H9 (cell line): ENCODE measurements around the gene NUDT14. TPM values are rescaled to one million over a fixed set of nuclear protein-coding genes. Genes with fewer than 3 reads are reported as not detected.

Experiments
- DNase-seq: peaks from one replicate; pipeline ENCODE4 v3.0.0-alpha.2; 2017
- H2AFZ ChIP-seq: one replicate; pipeline ENCODE4 v1.6.1; 2013; ENCODE audit warnings: mild to moderate bottlenecking, low read length, control low read depth, moderate library complexity
- H2AK5ac ChIP-seq: 2 replicates; pipeline ENCODE4 v1.6.1; 2013; ENCODE audit warnings: low read length, control low read depth, mixed read lengths; ENCODE audit not compliant: insufficient read length
- H2BK120ac ChIP-seq: one replicate; pipeline ENCODE4 v1.6.1; 2013; ENCODE audit warnings: low read depth, mild to moderate bottlenecking, low read length, control low read depth, inconsistent platforms; ENCODE audit not compliant: poor library complexity, severe bottlenecking
- H2BK12ac ChIP-seq: 2 replicates; pipeline ENCODE4 v1.6.1; 2013; ENCODE audit warnings: low read length, control low read depth, mixed read lengths, low read depth; ENCODE audit not compliant: insufficient read length
- H2BK15ac ChIP-seq: 2 replicates; pipeline ENCODE4 v1.6.1; 2013; ENCODE audit warnings: low read depth, low read length, control low read depth
- H2BK20ac ChIP-seq: one replicate; pipeline ENCODE4 v1.6.1; 2013; ENCODE audit warnings: low read depth, mild to moderate bottlenecking, low read length, control low read depth, inconsistent platforms; ENCODE audit not compliant: poor library complexity, severe bottlenecking
- H2BK5ac ChIP-seq: 2 replicates; pipeline ENCODE4 v1.6.1; 2013; ENCODE audit warnings: low read length, control low read depth, mixed read lengths; ENCODE audit not compliant: insufficient read length
- H3K14ac ChIP-seq: 2 replicates; pipeline ENCODE4 v1.6.1; 2013; ENCODE audit warnings: low read length, control low read depth; ENCODE audit not compliant: insufficient read depth
- H3K18ac ChIP-seq: 2 replicates; pipeline ENCODE4 v1.6.1; 2013; ENCODE audit warnings: low read depth, mild to moderate bottlenecking, mixed read lengths, low read length, control low read depth; ENCODE audit not compliant: insufficient read length
- H3K23ac ChIP-seq: 2 replicates; pipeline ENCODE4 v1.6.1; 2013; ENCODE audit warnings: low read length, control low read depth, mixed read lengths, low read depth; ENCODE audit not compliant: insufficient read length
- H3K23me2 ChIP-seq: 2 replicates; pipeline ENCODE4 v1.6.1; 2013; ENCODE audit warnings: low read depth, mild to moderate bottlenecking, mixed read lengths, low read length, control low read depth; ENCODE audit not compliant: insufficient read length, poor library complexity, severe bottlenecking
- H3K27ac ChIP-seq: 2 replicates; pipeline ENCODE4 v1.5.1; 2013; ENCODE audit warnings: low read length, control low read depth, mixed read lengths, low read depth; ENCODE audit not compliant: insufficient read length
- H3K27me3 ChIP-seq: 2 replicates; pipeline ENCODE4 v1.6.1; 2013; ENCODE audit warnings: low read length, control low read depth, inconsistent platforms; ENCODE audit not compliant: insufficient read depth
- H3K4ac ChIP-seq: 2 replicates; pipeline ENCODE4 v1.6.1; 2013; ENCODE audit warnings: low read depth, mild to moderate bottlenecking, control low read depth, inconsistent platforms, low read length, moderate library complexity
- H3K4me1 ChIP-seq: 2 replicates; pipeline ENCODE4 v1.6.1; 2013; ENCODE audit warnings: low read length, control low read depth, inconsistent platforms; ENCODE audit not compliant: insufficient read depth
- H3K4me2 ChIP-seq: 2 replicates; pipeline ENCODE4 v1.6.1; 2013; ENCODE audit warnings: low read length, control low read depth, mixed read lengths; ENCODE audit not compliant: insufficient read length, insufficient read depth
- H3K56ac ChIP-seq: 2 replicates; pipeline ENCODE4 v1.6.1; 2013; ENCODE audit warnings: low read depth, mild to moderate bottlenecking, mixed read lengths, low read length, control low read depth; ENCODE audit not compliant: insufficient read length
- H3K79me1 ChIP-seq: 2 replicates; pipeline ENCODE4 v1.6.1; 2013; ENCODE audit warnings: low read depth, mild to moderate bottlenecking, moderate library complexity, low read length, control low read depth, inconsistent platforms; ENCODE audit not compliant: insufficient read depth, poor library complexity, severe bottlenecking
- H3K79me2 ChIP-seq: 2 replicates; pipeline ENCODE4 v1.6.1; 2013; ENCODE audit warnings: low read length, control low read depth, inconsistent platforms; ENCODE audit not compliant: insufficient read depth
- H3K9ac ChIP-seq: 2 replicates; pipeline ENCODE4 v1.6.1; 2013; ENCODE audit warnings: low read length, control low read depth, mixed read lengths; ENCODE audit not compliant: insufficient read length; ENCODE audit errors: extremely low read depth
- H3K9me3 ChIP-seq: one replicate; pipeline ENCODE4 v1.6.1; 2013; ENCODE audit warnings: low read depth, low read length, inconsistent platforms; ENCODE audit not compliant: control insufficient read depth
- H3T11ph ChIP-seq: one replicate; pipeline ENCODE4 v1.6.1; 2013; ENCODE audit warnings: mild to moderate bottlenecking, low read length, control low read depth, inconsistent platforms
- H4K20me1 ChIP-seq: one replicate; pipeline ENCODE4 v1.6.1; 2013; ENCODE audit not compliant: control insufficient read depth, insufficient read length, insufficient read depth
- H4K5ac ChIP-seq: 2 replicates; pipeline ENCODE4 v1.6.1; 2013; ENCODE audit warnings: low read depth, mild to moderate bottlenecking, mixed read lengths, low read length, control low read depth; ENCODE audit not compliant: insufficient read length
- H4K8ac ChIP-seq: replicated peaks from 2 replicates; pipeline ENCODE4 v1.6.1; 2013; ENCODE audit warnings: low read length, control low read depth, mixed read lengths, low read depth; ENCODE audit not compliant: insufficient read length
- H4K91ac ChIP-seq: 2 replicates; pipeline ENCODE4 v1.6.1; 2013; ENCODE audit warnings: low read depth, mild to moderate bottlenecking, moderate library complexity, mixed read lengths, low read length, control low read depth; ENCODE audit not compliant: insufficient read length
- H3K27ac Mint-ChIP-seq, 3 experiments: 2 replicates in 2 of 3; 3 replicates in 1 of 3; pipeline ENCODE4 v1.8.0; 2020 to 2021; ENCODE audit warnings: mixed read lengths in 3 of 3, mild to moderate bottlenecking in 1 of 3, moderate library complexity in 1 of 3
- H3K27me3 Mint-ChIP-seq: 2 replicates; pipeline ENCODE4 v1.8.0; 2021; ENCODE audit warnings: low read depth, mild to moderate bottlenecking, moderate library complexity, mixed read lengths
- H3K36me3 Mint-ChIP-seq, 3 experiments: 2 replicates in 2 of 3; 3 replicates in 1 of 3; pipeline ENCODE4 v1.8.0; 2020 to 2021; ENCODE audit warnings: low read depth in 3 of 3, mixed read lengths in 3 of 3; ENCODE audit not compliant: insufficient read depth in 1 of 3
- H3K4me1 Mint-ChIP-seq, 2 experiments: 2 replicates each; pipeline ENCODE4 v1.8.0; 2020; ENCODE audit warnings: mixed read lengths in 2 of 2
- H3K4me3 Mint-ChIP-seq, 2 experiments: 2 replicates in 1 of 2; 3 replicates in 1 of 2; pipeline ENCODE4 v1.8.0; 2020 to 2021; ENCODE audit warnings: mild to moderate bottlenecking in 2 of 2, mixed read lengths in 2 of 2, moderate library complexity in 1 of 2
- H3K9me3 Mint-ChIP-seq, 2 experiments: 2 replicates in 1 of 2; 3 replicates in 1 of 2; pipeline ENCODE4 v1.8.0; 2020; ENCODE audit warnings: mild to moderate bottlenecking in 2 of 2, mixed read lengths in 2 of 2, moderate library complexity in 1 of 2
- CTCF ChIP-seq: fragments of 200-600 bp; sonication (generic); conservative IDR thresholded peaks from 3 replicates; pipeline ENCODE4 v1.8.0; 2021; ENCODE audit warnings: antibody characterized with exemption, mild to moderate bottlenecking
- WGBS: extraction: QIAGEN DNeasy Blood & Tissue Kit; methylation state at CpG from one replicate; pipeline ENCODE4 v1.1.7; 2013; ENCODE audit warnings: missing lambda C conversion rate, low lambda C conversion rate, mixed read lengths; ENCODE audit not compliant: insufficient read length; ENCODE audit errors: extremely low coverage; 5-methylcytosine and 5-hydroxymethylcytosine counted together
- total RNA-seq: library from RNA; stranded (reverse); gene quantifications from 2 replicates; pipeline ENCODE4 v1.2.1, GENCODE V29; 2021

Gene NUDT14
- total RNA-seq, 1 experiment from 2014 or later: 41.1 TPM

GRCh38 chr14:105131241-105131640, 49.9 kb downstream of the NUDT14 start:
- Mint-ChIP-seq H3K9me3 (peaks cover 5 to 22% of the 10 kb centered on the region in 2 experiments), H3K27ac (no peak overlapping the region), H3K27me3 (peaks cover 26% of the 10 kb centered on the region), H3K36me3 (no peaks in the 10 kb centered on the region; a peak in 1 of 7 replicates), H3K4me1 (peaks cover 0 to 5% of the 10 kb centered on the region in 2 experiments; a peak in 2 of 4 replicates), H3K4me3 (no peak overlapping the region)
- H3K4ac ChIP-seq: no peak overlapping the region
- H2BK12ac ChIP-seq: no peak overlapping the region
- H2BK120ac ChIP-seq: no peak overlapping the region
- no peak overlapping the region for H3K18ac ChIP-seq
- H3T11ph ChIP-seq: no peak overlapping the region
- H3K79me1 ChIP-seq: no peaks in the 10 kb centered on the region
- H2AK5ac ChIP-seq: no peak overlapping the region
- H2AFZ ChIP-seq: no peak overlapping the region
- no peak for TF ChIP-seq CTCF
- H3K23ac ChIP-seq: no peak overlapping the region
- H2BK5ac ChIP-seq: no peak overlapping the region
- no peaks in the 10 kb centered on the region for H4K20me1 ChIP-seq
- no peak overlapping the region for H4K91ac ChIP-seq
- H3K9ac ChIP-seq: no peak overlapping the region
- H2BK15ac ChIP-seq: no peak overlapping the region
- DNase-seq: no peak
- no peak overlapping the region for H3K27ac ChIP-seq
- no peak overlapping the region for H4K5ac ChIP-seq
- H4K8ac ChIP-seq: no peak overlapping the region
- H3K14ac ChIP-seq: no peak overlapping the region
- WGBS: no CpG with 5 or more reads among the region's 2 CpGs
- no peak overlapping the region for H3K56ac ChIP-seq
- no peaks in the 10 kb centered on the region for H3K4me1 ChIP-seq
- no peaks in the 10 kb centered on the region for H3K27me3 ChIP-seq
- H3K79me2 ChIP-seq: no peaks in the 10 kb centered on the region
- H3K9me3 ChIP-seq: no peaks in the 10 kb centered on the region
- no peak overlapping the region for H2BK20ac ChIP-seq
- H3K23me2 ChIP-seq: no peaks in the 10 kb centered on the region
- no peak overlapping the region for H3K4me2 ChIP-seq
